22Rv1 (cell line): Measurements from ENCODE around the gene SYF2.
"Not testable (repeated sequence)": the region's sequence is repeated elsewhere in the genome, so short reads cannot be mapped to it uniquely, and the experiment has no call there.

Source experiments
- ZFX ChIP-seq: fragments of 450-650 bp; IDR thresholded peaks from 2 replicates; pipeline ENCODE4 v1.6.1; 2017; ENCODE audit warnings: antibody characterized with exemption, borderline replicate concordance
- TF ChIP-seq, protein P1 (sequence below): fragments of 450-650 bp; IDR thresholded peaks from 2 replicates; pipeline ENCODE4 v1.5.1; 2017; ENCODE audit warnings: mild to moderate bottlenecking

DNA sequence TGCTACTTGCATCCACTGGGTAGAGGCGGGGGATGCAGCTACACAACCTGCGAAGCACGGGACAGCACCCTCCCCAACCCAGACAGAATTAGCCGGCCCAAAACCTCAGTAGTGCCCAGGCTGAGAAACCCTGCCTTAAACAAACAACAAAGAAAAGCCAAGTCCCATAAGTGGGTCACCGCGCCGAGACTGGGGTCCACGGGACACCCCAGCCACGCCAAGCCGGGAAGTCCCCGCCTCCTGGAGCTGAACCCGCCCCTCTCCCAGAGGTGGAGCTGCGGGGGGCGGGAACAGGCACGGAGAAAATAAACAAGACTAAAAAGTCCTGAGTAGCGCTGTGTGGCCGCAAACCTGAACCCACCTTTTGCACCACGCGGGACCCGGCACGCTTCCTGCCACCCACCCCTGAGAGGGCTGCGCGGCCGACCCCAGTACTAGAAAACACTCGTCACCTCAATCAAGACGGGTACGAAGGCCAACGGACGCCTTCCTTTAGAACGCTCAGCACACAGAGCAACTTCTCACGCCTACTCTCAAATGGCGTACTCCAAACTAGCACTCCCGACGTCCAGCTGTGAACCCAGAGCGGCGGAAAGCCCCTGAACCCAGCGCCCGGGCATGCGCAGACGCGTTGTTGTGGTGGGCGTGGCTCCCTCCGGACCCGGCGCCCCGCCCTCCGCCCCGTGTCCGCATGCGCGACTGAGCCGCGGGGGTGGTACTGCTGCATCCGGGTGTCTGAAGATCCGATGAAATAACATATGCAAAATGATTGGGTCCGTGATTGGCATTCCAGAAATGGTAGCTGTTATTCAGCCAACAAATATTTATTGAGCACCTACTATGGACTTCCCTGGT lies 35.2 kb upstream of the SYF2 start:
- TF ChIP-seq, protein P1, sequence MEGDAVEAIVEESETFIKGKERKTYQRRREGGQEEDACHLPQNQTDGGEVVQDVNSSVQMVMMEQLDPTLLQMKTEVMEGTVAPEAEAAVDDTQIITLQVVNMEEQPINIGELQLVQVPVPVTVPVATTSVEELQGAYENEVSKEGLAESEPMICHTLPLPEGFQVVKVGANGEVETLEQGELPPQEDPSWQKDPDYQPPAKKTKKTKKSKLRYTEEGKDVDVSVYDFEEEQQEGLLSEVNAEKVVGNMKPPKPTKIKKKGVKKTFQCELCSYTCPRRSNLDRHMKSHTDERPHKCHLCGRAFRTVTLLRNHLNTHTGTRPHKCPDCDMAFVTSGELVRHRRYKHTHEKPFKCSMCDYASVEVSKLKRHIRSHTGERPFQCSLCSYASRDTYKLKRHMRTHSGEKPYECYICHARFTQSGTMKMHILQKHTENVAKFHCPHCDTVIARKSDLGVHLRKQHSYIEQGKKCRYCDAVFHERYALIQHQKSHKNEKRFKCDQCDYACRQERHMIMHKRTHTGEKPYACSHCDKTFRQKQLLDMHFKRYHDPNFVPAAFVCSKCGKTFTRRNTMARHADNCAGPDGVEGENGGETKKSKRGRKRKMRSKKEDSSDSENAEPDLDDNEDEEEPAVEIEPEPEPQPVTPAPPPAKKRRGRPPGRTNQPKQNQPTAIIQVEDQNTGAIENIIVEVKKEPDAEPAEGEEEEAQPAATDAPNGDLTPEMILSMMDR = not testable (repeated sequence)
- TF ChIP-seq ZFX = not testable (repeated sequence)
